Neural cell (in vitro differentiated cells): ENCODE results near the gene SLC22A2. TPM values are rescaled to one million over a fixed set of nuclear protein-coding genes. Genes with fewer than 3 reads are reported as not detected.

ENCODE experiments used
- H2AFZ ChIP-seq: fragments of 200-600, 300-800 bp; sonication (generic), shearing (Covaris generic); 2 replicates; pipeline ENCODE4 v1.6.0; 2014; ENCODE audit warnings: low read depth, mild to moderate bottlenecking, antibody characterized with exemption, low read length, moderate library complexity
- H3F3A ChIP-seq: fragments of 200-600 bp; shearing (Covaris generic); 2 replicates; pipeline ENCODE4 v1.6.1; 2016; ENCODE audit warnings: mild to moderate bottlenecking, moderate library complexity, mixed read lengths, antibody characterized with exemption, low read length; ENCODE audit not compliant: insufficient read depth, poor library complexity, severe bottlenecking
- H3K27ac ChIP-seq: fragments of 200-600, 300-800 bp; sonication (generic), shearing (Covaris generic); 2 replicates; pipeline ENCODE4 v1.5.1; 2014; ENCODE audit warnings: mild to moderate bottlenecking, low read length, moderate library complexity
- H3K27me3 ChIP-seq: fragments of 300-800, 200-600 bp; sonication (generic), shearing (Covaris generic); 2 replicates; pipeline ENCODE4 v1.6.0; 2014; ENCODE audit warnings: mild to moderate bottlenecking, low read depth, low read length, moderate library complexity; ENCODE audit not compliant: insufficient read depth
- H3K36me3 ChIP-seq: fragments of 300-800, 200-600 bp; sonication (generic), shearing (Covaris generic); 2 replicates; pipeline ENCODE4 v1.5.1; 2014; ENCODE audit warnings: mild to moderate bottlenecking, antibody characterized with exemption, low read length, moderate library complexity; ENCODE audit not compliant: insufficient read depth
- H3K4me2 ChIP-seq: fragments of 300-800, 200-600 bp; sonication (generic), shearing (Covaris generic); 2 replicates; pipeline ENCODE4 v1.6.0; 2014; ENCODE audit warnings: mild to moderate bottlenecking, low read length
- H3K4me3 ChIP-seq: fragments of 300-800, 200-600 bp; sonication (generic), shearing (Covaris generic); 2 replicates; pipeline ENCODE4 v1.5.1; 2014; ENCODE audit warnings: mild to moderate bottlenecking, low read length, moderate library complexity
- H3K79me2 ChIP-seq: fragments of 200-600 bp; shearing (Covaris generic); replicated peaks from 2 replicates; pipeline ENCODE4 v1.6.0; 2014; ENCODE audit warnings: mild to moderate bottlenecking, low read length, moderate library complexity; ENCODE audit not compliant: insufficient read depth
- H3K9ac ChIP-seq: fragments of 300-800, 200-600 bp; sonication (generic), shearing (Covaris generic); 2 replicates; pipeline ENCODE4 v1.6.1; 2016; ENCODE audit warnings: mild to moderate bottlenecking, low read length, mixed read lengths
- H3K9me2 ChIP-seq: fragments of 200-600 bp; shearing (Covaris generic); 2 replicates; pipeline ENCODE4 v1.6.1; 2016; ENCODE audit warnings: mild to moderate bottlenecking, low read length, mixed read lengths; ENCODE audit not compliant: insufficient read depth
- H3K9me3 ChIP-seq: fragments of 200-600, 300-800 bp; sonication (generic), shearing (Covaris generic); 2 replicates; pipeline ENCODE4 v1.6.1; 2016; ENCODE audit warnings: mild to moderate bottlenecking, mixed run types, low read length, moderate library complexity, mixed read lengths
- H4K20me1 ChIP-seq: fragments of 200-600 bp; shearing (Covaris generic); 2 replicates; pipeline ENCODE4 v1.6.1; 2016; ENCODE audit warnings: mild to moderate bottlenecking, mixed run types; ENCODE audit not compliant: insufficient read depth
- EP300 ChIP-seq: fragments of 450-650 bp; conservative IDR thresholded peaks from 2 replicates; pipeline ENCODE4 v1.6.1; 2014; ENCODE audit warnings: antibody characterized with exemption, mild to moderate bottlenecking, moderate library complexity; ENCODE audit not compliant: poor library complexity, severe bottlenecking
- EZH2 ChIP-seq: fragments of 200-600, 300-800 bp; shearing (Covaris generic), sonication (generic); IDR thresholded peaks from 2 replicates; pipeline ENCODE4 v1.6.1; 2014; ENCODE audit warnings: antibody characterized with exemption, low read length, borderline replicate concordance, mild to moderate bottlenecking; ENCODE audit not compliant: insufficient read depth, poor library complexity, severe bottlenecking
- MXI1 ChIP-seq: fragments of 450-650 bp; conservative IDR thresholded peaks from 2 replicates; pipeline ENCODE4 v1.6.1; 2014; ENCODE audit warnings: antibody characterized with exemption, mild to moderate bottlenecking; ENCODE audit not compliant: poor library complexity, severe bottlenecking
- POLR2AphosphoS5 ChIP-seq: IDR thresholded peaks from 2 replicates; pipeline ENCODE4 v1.6.1; 2012
- RAD21 ChIP-seq: fragments of 450-650 bp; conservative IDR thresholded peaks from 2 replicates; pipeline ENCODE4 v1.6.1; 2014; ENCODE audit warnings: antibody characterized with exemption, mild to moderate bottlenecking, moderate library complexity
- SMC3 ChIP-seq: fragments of 450-650 bp; conservative IDR thresholded peaks from 2 replicates; pipeline ENCODE4 v1.6.1; 2014; ENCODE audit warnings: antibody characterized with exemption, mild to moderate bottlenecking, moderate library complexity; ENCODE audit not compliant: poor library complexity
- TAF1 ChIP-seq: IDR thresholded peaks from 2 replicates; pipeline ENCODE4 v1.6.1; 2012; ENCODE audit warnings: low read depth
- polyA plus RNA-seq: library from polyadenylated mRNA; depleted of rRNA; stranded (reverse); fragments of >200 nt; gene quantifications from 2 replicates; pipeline ENCODE4 v1.2.3, GENCODE V29; 2014
- TF ChIP-seq, protein P1 (sequence below): fragments of 450-650 bp; IDR thresholded peaks from 2 replicates; pipeline ENCODE4 v1.5.1; 2014; ENCODE audit warnings: antibody characterized with exemption, mild to moderate bottlenecking, moderate library complexity; ENCODE audit not compliant: poor library complexity, severe bottlenecking
- TF ChIP-seq, protein P2 (sequence below): IDR thresholded peaks from 2 replicates; pipeline ENCODE4 v1.6.1; 2012; ENCODE audit warnings: borderline replicate concordance

Gene SLC22A2
- polyA plus RNA-seq, 1 donor from 2014 or later, result not detected

DNA sequence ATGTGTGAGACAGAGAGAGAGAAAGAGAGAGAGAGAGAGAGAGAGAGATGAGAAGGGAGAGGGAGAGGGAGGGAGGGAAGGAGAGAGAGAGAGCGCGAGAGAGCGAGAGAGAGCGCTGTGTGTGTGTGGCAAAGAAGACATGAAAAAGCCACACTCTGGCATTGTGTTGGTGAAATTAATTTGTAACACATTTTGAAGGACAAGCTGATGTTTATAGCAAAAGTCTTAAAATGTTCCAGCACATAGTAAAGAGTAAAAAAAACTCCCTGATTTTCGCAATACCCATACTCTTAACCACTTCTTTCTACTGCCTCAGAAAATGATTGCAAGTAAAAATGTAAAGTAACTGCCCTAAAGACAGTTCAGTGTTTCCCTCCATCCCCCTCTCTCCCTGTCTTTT lies 80.3 kb downstream of the SLC22A2 start:
- H3K4me2 ChIP-seq, result no peak overlapping the region
- no peak overlapping the region for H3K27ac ChIP-seq

DNA sequence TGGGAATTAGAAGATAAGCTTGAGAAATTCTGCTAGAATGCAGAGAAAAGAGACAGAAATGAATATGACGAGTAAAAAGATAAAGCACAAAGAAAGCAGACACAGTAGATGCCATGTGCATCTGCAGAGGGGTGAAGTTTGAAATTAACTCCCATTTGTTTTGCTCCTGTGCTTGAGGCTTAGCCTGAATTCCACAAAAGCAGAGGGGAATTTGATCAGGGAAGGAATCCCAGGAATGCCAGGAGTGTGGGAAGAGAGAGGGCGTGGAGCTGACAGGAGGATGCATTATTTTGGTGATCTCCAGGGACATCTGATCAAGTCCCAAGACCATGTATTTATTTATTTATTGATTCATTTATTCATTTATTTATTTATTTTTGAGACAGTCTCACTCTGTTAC lies 81.4 kb downstream of the SLC22A2 start:
- no peak overlapping the region for H3K4me2 ChIP-seq
- H3K27ac ChIP-seq, result no peak overlapping the region
- no peaks in the 10 kb centered on the region for H3K27me3 ChIP-seq
- H3K9me2 ChIP-seq, result no peaks in the 10 kb centered on the region
- no peak overlapping the region for H3K4me3 ChIP-seq
- H3K79me2 ChIP-seq, result no peaks in the 10 kb centered on the region
- no peaks in the 10 kb centered on the region for H4K20me1 ChIP-seq
- no peaks in the 10 kb centered on the region for H3K9me3 ChIP-seq
- TF ChIP-seq EP300, result no peak
- TF ChIP-seq POLR2AphosphoS5, result no peak
- TF ChIP-seq, protein P1, sequence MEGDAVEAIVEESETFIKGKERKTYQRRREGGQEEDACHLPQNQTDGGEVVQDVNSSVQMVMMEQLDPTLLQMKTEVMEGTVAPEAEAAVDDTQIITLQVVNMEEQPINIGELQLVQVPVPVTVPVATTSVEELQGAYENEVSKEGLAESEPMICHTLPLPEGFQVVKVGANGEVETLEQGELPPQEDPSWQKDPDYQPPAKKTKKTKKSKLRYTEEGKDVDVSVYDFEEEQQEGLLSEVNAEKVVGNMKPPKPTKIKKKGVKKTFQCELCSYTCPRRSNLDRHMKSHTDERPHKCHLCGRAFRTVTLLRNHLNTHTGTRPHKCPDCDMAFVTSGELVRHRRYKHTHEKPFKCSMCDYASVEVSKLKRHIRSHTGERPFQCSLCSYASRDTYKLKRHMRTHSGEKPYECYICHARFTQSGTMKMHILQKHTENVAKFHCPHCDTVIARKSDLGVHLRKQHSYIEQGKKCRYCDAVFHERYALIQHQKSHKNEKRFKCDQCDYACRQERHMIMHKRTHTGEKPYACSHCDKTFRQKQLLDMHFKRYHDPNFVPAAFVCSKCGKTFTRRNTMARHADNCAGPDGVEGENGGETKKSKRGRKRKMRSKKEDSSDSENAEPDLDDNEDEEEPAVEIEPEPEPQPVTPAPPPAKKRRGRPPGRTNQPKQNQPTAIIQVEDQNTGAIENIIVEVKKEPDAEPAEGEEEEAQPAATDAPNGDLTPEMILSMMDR, result no peak
- no peak for TF ChIP-seq TAF1
- no peak for TF ChIP-seq RAD21
- TF ChIP-seq SMC3, result no peak
- no peak overlapping the region for H2AFZ ChIP-seq
- no peaks in the 10 kb centered on the region for H3K36me3 ChIP-seq
- H3K9ac ChIP-seq, result no peak overlapping the region
- no peaks in the 10 kb centered on the region for H3F3A ChIP-seq

More for the DNA sequence above, 80.3 kb downstream of the SLC22A2 start:
- Histone ChIP-seq H3K9me2 (no peaks in the 10 kb centered on the region), H2AFZ (no peak overlapping the region), H3F3A (no peaks in the 10 kb centered on the region), H3K9me3 (no peaks in the 10 kb centered on the region), H3K4me3 (no peak overlapping the region), H3K36me3 (no peaks in the 10 kb centered on the region), H4K20me1 (no peaks in the 10 kb centered on the region), H3K79me2 (no peaks in the 10 kb centered on the region), H3K9ac (no peak overlapping the region), H3K27me3 (no peaks in the 10 kb centered on the region)
- TF ChIP-seq POLR2AphosphoS5 (no peak), TAF1 (no peak), EZH2 (no peak), MXI1 (no peak), RAD21 (no peak), EP300 (no peak), SMC3 (no peak)
- TF ChIP-seq, protein P1, result no peak
- TF ChIP-seq, protein P2, sequence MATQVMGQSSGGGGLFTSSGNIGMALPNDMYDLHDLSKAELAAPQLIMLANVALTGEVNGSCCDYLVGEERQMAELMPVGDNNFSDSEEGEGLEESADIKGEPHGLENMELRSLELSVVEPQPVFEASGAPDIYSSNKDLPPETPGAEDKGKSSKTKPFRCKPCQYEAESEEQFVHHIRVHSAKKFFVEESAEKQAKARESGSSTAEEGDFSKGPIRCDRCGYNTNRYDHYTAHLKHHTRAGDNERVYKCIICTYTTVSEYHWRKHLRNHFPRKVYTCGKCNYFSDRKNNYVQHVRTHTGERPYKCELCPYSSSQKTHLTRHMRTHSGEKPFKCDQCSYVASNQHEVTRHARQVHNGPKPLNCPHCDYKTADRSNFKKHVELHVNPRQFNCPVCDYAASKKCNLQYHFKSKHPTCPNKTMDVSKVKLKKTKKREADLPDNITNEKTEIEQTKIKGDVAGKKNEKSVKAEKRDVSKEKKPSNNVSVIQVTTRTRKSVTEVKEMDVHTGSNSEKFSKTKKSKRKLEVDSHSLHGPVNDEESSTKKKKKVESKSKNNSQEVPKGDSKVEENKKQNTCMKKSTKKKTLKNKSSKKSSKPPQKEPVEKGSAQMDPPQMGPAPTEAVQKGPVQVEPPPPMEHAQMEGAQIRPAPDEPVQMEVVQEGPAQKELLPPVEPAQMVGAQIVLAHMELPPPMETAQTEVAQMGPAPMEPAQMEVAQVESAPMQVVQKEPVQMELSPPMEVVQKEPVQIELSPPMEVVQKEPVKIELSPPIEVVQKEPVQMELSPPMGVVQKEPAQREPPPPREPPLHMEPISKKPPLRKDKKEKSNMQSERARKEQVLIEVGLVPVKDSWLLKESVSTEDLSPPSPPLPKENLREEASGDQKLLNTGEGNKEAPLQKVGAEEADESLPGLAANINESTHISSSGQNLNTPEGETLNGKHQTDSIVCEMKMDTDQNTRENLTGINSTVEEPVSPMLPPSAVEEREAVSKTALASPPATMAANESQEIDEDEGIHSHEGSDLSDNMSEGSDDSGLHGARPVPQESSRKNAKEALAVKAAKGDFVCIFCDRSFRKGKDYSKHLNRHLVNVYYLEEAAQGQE, result no peak
